ENCODE results near the gene CASK.

CASK gene

DNA sequence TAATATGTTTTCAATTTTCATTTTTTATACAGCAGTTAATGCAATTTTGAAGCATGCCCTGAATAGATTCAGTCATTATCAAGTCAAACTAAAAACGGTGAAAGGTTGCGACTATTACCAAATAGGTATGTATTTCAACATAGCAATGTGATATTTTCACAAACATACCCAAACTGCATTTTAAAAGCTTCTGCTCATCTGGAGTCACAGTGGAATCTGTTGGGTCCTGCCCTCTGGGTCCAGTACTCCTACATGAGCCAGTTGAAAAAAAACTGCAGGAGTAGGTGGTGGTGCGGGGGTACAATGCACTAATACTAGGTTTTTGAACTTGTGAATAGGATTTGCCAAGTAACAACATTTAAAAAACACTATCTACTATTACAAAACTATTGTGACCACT, 233.6 kb downstream of the CASK start:
- Histone ChIP-seq H3K4me1 (ENCODE audit: low read length) (no peaks in the 10 kb centered on the region), H3K79me2 (ENCODE audit: low read length) (no peaks in the 10 kb centered on the region), H3K9me3 (replicated peaks; ENCODE audit: insufficient read depth, low read length) (no peaks in the 10 kb centered on the region), H3F3A (ENCODE audit: insufficient read depth, low read length) (no peaks in the 10 kb centered on the region), H3K27me3 (replicated peaks; ENCODE audit: insufficient read depth, low read length) (no peaks in the 10 kb centered on the region), H2AFZ (ENCODE audit: low read length) (no peak overlapping the region), H3K36me3 (replicated peaks; ENCODE audit: insufficient read depth, low read length) (no peaks in the 10 kb centered on the region), H3K9me2 (replicated peaks; ENCODE audit: insufficient read depth, low read length) (no peaks in the 10 kb centered on the region), H3K4me2 (ENCODE audit: low read depth, low read length) (no peak overlapping the region), H3K9ac (ENCODE audit: low read length) (no peak overlapping the region), H3K4me3 (ENCODE audit: low read length) (no peak overlapping the region), H3K27ac (ENCODE audit: low read length) (no peak overlapping the region), H4K20me1 (ENCODE audit: insufficient read depth, low read length) (no peaks in the 10 kb centered on the region)
- no peak for DNase-seq
- TF ChIP-seq EZH2 (optimal IDR thresholded peaks at IDR 0.05; ENCODE audit: low read depth, low read length) = no peak
- no peak for TF ChIP-seq CTCF (IDR thresholded peaks at IDR 0.05; ENCODE audit: low read length)

GRCh38 chrX:41688835-41689234, 234.5 kb downstream of the CASK start, which contains the start of gene GPR34:
TSS of gene GPR34 (plus strand) at chrX:41688973. CDS start at chrX:41695634, 6,661 bp downstream.
- TF ChIP-seq CTCF (IDR thresholded peaks at IDR 0.05; ENCODE audit: low read length) = no peak
- no peak for DNase-seq
- H3F3A ChIP-seq (ENCODE audit: insufficient read depth, low read length) = no peaks in the 10 kb centered on the region
- no peak within 1 kb of the TSS for H2AFZ ChIP-seq (ENCODE audit: low read length)
- no peak within 1 kb of the TSS for H3K4me2 ChIP-seq (ENCODE audit: low read depth, low read length)
- H3K79me2 ChIP-seq (ENCODE audit: low read length) = no peaks in the 10 kb centered on the region
- no peaks in the 10 kb centered on the region for H3K4me1 ChIP-seq (ENCODE audit: low read length)
- no peak within 1 kb of the TSS for H3K27ac ChIP-seq (ENCODE audit: low read length)
- H4K20me1 ChIP-seq (ENCODE audit: insufficient read depth, low read length) = no peaks in the 10 kb centered on the region
- H3K4me3 ChIP-seq (ENCODE audit: low read length) = no peak within 1 kb of the TSS
- H3K9me3 ChIP-seq (replicated peaks; ENCODE audit: insufficient read depth, low read length) = no peaks in the 10 kb centered on the region
- H3K27me3 ChIP-seq (replicated peaks; ENCODE audit: insufficient read depth, low read length) = no peaks in the 10 kb centered on the region
- H3K36me3 ChIP-seq (replicated peaks; ENCODE audit: insufficient read depth, low read length) = no peaks in the 10 kb centered on the region
- no peak within 1 kb of the TSS for H3K9ac ChIP-seq (ENCODE audit: low read length)
- H3K9me2 ChIP-seq (replicated peaks; ENCODE audit: insufficient read depth, low read length) = no peaks in the 10 kb centered on the region

GRCh38 chrX:41688156-41688555, 235.2 kb downstream of the CASK start:
- H3K27me3 ChIP-seq (replicated peaks; ENCODE audit: insufficient read depth, low read length) = no peaks in the 10 kb centered on the region
- TF ChIP-seq CTCF (IDR thresholded peaks at IDR 0.05; ENCODE audit: low read length) (no peak), EZH2 (optimal IDR thresholded peaks at IDR 0.05; ENCODE audit: low read depth, low read length) (no peak)
- no peaks in the 10 kb centered on the region for H3K79me2 ChIP-seq (ENCODE audit: low read length)
- no peaks in the 10 kb centered on the region for H3K4me1 ChIP-seq (ENCODE audit: low read length)
- no peak for DNase-seq
- H3K4me2 ChIP-seq (ENCODE audit: low read depth, low read length) = no peak overlapping the region
- no peak overlapping the region for H2AFZ ChIP-seq (ENCODE audit: low read length)
- no peak overlapping the region for H3K9ac ChIP-seq (ENCODE audit: low read length)
- no peaks in the 10 kb centered on the region for H3K9me2 ChIP-seq (replicated peaks; ENCODE audit: insufficient read depth, low read length)
- no peaks in the 10 kb centered on the region for H3K36me3 ChIP-seq (replicated peaks; ENCODE audit: insufficient read depth, low read length)
- no peaks in the 10 kb centered on the region for H3K9me3 ChIP-seq (replicated peaks; ENCODE audit: insufficient read depth, low read length)
- no peak overlapping the region for H3K4me3 ChIP-seq (ENCODE audit: low read length)
- H3F3A ChIP-seq (ENCODE audit: insufficient read depth, low read length) = no peaks in the 10 kb centered on the region
- H3K27ac ChIP-seq (ENCODE audit: low read length) = no peak overlapping the region
- no peaks in the 10 kb centered on the region for H4K20me1 ChIP-seq (ENCODE audit: insufficient read depth, low read length)

GRCh38 chrX:41686788-41687187, 236.6 kb downstream of the CASK start:
- H3K4me1 ChIP-seq (ENCODE audit: low read length) = no peaks in the 10 kb centered on the region
- no peak overlapping the region for H3K4me2 ChIP-seq (ENCODE audit: low read depth, low read length)
- no peak overlapping the region for H3K4me3 ChIP-seq (ENCODE audit: low read length)
- no peaks in the 10 kb centered on the region for H3F3A ChIP-seq (ENCODE audit: insufficient read depth, low read length)
- DNase-seq = no peak
- no peak overlapping the region for H3K9ac ChIP-seq (ENCODE audit: low read length)
- no peaks in the 10 kb centered on the region for H3K27me3 ChIP-seq (replicated peaks; ENCODE audit: insufficient read depth, low read length)
- H3K36me3 ChIP-seq (replicated peaks; ENCODE audit: insufficient read depth, low read length) = no peaks in the 10 kb centered on the region
- no peak overlapping the region for H2AFZ ChIP-seq (ENCODE audit: low read length)
- H3K9me2 ChIP-seq (replicated peaks; ENCODE audit: insufficient read depth, low read length) = no peaks in the 10 kb centered on the region
- H4K20me1 ChIP-seq (ENCODE audit: insufficient read depth, low read length) = no peaks in the 10 kb centered on the region
- no peak for TF ChIP-seq EZH2phosphoT487 (IDR thresholded peaks at IDR 0.05; ENCODE audit: low read length)
- TF ChIP-seq EZH2 (optimal IDR thresholded peaks at IDR 0.05; ENCODE audit: low read depth, low read length) = no peak
- TF ChIP-seq CTCF (IDR thresholded peaks at IDR 0.05; ENCODE audit: low read length) = no peak
- H3K9me3 ChIP-seq (replicated peaks; ENCODE audit: insufficient read depth, low read length) = no peaks in the 10 kb centered on the region
- no peak overlapping the region for H3K27ac ChIP-seq (ENCODE audit: low read length)
- no peaks in the 10 kb centered on the region for H3K79me2 ChIP-seq (ENCODE audit: low read length)
